HTR-8/SVneo (cell line): ENCODE measurements around the gene ABHD16B.
"Not testable (repeated sequence)": the region's sequence is repeated elsewhere in the genome, so short reads cannot be mapped to it uniquely, and the experiment has no call there.

Experiments
- DNase-seq: peaks from one replicate; pipeline ENCODE4 v3.0.0; 2011; ENCODE audit warnings: low spot score, mixed read lengths; ENCODE audit not compliant: insufficient read length
- FAIRE-seq: peaks from 2 replicates; lab custom pipeline; 2011; peaks lifted over from hg19 to GRCh38; lab: Jason Lieb, UNC

The ABHD16B gene

GRCh38 chr20:63833776-63834490 lies 27.4 kb upstream of the ABHD16B start:
- DNase-seq (no peak), FAIRE-seq (peak; percentile 59)

GRCh38 chr20:63834491-63834880 lies 26.8 kb upstream of the ABHD16B start:
- no peak for DNase-seq
- no peak for FAIRE-seq

DNA sequence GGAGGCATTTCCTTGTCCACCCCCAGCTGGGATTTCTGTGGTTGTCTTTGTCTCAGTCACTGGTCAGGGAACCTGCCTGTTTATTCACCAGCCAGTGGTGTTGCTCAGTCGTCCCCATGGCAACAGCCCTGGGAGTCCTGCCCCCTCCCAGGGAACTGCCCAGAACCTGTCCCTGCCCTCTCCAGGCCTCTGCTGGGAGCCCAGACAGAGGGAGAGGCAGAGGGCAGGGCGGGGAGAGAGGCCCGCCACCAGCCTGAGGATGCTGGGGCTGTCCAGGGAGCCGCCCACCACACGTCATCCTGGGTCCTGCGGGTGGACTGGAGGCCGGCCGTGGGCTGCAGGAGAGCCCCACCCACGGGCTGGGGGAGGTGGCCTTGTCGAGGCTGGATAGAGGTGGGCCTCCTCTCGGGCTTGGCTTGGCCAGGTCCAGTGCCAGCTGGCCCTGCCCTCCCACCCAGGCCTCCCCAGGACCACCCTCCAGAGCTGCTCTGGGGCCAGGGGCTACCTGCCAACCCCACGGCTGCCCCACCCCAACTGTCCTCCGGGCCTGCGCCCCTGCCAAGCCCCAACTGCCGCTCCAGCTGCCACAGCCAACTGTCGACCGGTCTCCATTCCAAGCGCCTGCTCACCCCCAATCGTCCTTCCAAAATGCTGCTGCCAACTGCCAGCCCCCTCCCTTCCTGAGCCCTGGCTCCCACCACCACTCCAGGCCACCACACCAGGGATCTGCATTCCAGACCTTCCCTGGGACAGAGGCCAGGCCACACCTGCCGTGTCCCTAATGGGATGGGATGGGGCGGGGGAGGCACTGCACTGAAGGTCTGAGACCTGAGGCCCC lies 26.1 kb upstream of the ABHD16B start:
- DNase-seq (peak; percentile 100), FAIRE-seq (peak; percentile 99)

GRCh38 chr20:63836458-63837344 lies 24.6 kb upstream of the ABHD16B start:
- FAIRE-seq (no peak), DNase-seq (no peak)

DNA sequence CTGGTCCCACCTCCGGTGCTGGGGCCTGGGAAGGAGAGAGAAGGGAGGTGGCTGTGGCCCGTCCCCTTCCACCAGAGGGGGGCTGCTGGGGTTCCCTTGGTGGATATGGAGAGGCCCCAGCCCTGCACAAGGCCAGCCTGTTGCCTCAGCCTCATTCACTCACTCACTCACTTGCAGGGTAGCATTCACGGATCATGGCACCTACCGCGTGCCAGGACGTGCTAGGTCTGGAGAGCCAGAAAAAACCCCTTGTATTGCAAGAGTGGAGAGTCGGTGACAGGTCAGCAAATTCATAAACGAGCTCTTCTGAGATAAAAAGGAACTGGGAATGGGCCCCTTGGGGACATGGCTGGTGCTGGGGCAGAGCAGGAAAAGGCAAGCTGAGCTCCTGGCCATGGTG lies 23.8 kb upstream of the ABHD16B start:
- FAIRE-seq (no peak), DNase-seq (no peak)

DNA sequence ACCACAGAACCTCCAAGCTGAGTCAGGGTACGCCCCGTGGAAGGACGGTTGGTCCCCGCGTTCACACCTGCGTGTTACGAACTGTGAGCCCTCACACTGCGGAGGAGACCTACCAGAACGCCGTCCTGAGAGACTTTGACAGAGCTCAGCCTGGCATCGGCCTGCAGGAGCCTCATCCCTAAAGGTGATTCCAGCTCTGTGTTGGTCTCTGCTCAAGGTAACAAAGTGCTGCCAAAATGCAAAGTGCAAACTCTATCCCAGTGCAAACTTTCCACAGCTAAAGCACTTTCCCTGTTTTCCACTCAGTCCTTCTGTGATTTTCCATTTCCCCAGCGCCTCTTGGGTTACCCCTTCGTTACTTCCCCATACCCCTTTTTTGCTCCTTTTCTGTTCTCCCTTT lies 21.7 kb upstream of the ABHD16B start:
- DNase-seq (no peak), FAIRE-seq (no peak)

GRCh38 chr20:63840405-63840828 lies 20.9 kb upstream of the ABHD16B start:
- DNase-seq (no peak), FAIRE-seq (peak; percentile 90)

DNA sequence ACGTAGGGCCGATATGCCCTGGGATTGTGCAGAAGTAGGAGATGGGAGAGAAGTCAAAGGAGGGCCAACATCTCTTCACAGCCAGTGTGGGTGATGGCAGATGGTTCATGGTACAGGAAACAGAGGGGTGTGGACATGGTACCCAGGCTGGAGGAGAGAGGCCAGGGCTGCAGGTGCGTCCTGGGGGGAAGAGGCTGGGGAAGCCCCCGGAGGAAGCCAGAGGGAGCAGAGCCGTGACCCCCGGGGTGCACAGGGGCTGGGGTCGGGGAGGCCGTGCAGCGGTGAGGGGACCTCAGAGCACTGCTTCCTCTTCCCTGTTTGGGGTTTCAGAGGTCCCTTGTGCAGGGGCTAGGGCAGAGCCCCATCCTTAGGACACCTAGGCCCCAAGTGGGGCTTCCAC lies 19.0 kb upstream of the ABHD16B start:
- FAIRE-seq (no peak), DNase-seq (no peak)

- DNase-seq (no peak), FAIRE-seq (no peak)
Measured at GRCh38 chr20:63843222-63843621, 18.1 kb upstream of the ABHD16B start.

DNA sequence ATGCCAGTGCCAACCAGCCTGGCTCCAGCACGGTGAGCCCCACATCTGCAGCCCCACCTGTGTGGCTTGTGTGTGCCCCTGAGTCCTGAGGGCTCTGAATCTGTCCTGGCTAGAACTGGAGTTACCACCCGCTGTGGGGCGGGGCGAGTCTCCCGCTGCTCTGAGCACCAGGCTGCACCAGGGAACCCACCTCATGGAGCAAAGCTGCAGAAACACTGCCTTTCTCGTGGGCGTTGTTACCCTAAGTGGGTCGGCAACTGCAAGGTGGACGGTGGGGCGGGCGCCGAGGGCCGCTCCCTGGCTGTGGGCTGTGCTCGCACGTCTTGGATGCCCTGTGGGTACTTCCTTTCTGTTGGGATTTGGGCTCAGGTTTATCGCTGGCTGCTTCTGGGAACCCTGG lies 17.5 kb upstream of the ABHD16B start:
- DNase-seq (no peak), FAIRE-seq (no peak)

DNA sequence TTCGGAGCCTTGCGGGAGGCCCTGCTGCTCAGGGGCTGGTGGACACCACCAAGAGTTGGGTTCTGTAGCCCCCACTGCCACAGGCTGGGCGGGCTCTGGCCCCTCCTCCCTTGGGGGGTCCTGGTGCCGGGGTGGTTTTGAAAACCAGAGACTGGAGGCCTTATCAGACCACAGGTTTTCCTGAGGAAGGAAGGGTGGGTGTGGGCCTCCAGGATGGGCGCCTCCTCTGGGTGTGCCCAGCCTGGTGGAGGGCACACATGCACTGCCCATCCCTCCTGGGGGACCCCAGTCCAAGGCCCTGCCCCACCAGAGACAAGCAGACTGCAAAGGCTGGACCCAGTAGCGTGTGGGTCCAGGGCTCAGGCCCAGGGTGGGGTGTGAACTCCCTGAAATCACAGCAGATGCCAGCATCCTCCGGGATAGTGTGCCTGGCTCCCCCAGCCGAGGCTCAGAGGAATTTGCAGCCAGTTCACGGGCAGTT lies 16.7 kb upstream of the ABHD16B start:
- DNase-seq (no peak), FAIRE-seq (no peak)

DNA sequence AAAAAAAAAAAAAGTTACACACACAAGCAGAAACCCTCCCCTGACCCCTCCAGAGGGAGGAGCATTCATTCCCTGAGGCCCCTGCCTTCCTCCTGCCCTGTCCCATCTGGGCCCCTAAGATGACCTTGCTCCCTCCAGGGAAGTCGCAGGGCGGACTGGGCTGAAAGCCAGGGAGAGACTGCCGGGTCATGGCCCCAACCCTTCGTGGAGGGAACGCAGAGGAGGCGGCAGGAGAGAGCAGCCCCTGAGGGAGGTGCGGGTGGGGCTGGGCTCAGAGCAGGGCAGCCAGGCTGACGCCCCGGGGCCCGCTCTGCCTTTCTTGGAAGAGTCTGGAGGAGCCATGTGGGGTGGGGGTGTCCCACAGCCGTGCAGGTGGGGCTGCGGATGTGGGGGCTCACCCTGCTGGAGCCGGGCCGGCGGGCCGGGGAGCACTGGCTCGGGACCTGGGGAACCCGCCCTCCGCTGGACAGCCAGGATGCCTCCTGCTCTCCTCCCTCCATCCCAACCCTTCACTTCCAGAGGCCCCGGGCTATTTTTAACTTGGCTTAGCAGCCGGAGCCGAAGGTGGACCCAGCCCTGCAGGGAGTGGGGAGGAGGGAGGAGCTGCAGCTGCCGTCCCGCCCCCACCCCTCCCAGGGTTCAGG lies 15.0 kb upstream of the ABHD16B start:
- DNase-seq (peak; percentile 90), FAIRE-seq (peak; percentile 64)

DNA sequence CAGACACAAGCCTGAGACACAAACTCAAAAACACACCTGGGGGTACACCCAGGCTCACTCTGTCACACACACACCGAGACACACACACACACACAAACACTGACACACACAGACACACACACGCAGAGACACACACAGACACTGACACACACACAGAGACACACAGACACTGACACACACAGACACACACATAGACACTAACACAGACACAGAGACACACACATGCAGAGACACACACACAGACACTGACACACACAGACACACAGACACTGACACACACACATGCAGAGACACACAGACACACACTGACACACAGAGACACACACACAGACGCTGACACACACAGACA lies 14.4 kb upstream of the ABHD16B start:
- DNase-seq: no peak
- peak; percentile 100 for FAIRE-seq

DNA sequence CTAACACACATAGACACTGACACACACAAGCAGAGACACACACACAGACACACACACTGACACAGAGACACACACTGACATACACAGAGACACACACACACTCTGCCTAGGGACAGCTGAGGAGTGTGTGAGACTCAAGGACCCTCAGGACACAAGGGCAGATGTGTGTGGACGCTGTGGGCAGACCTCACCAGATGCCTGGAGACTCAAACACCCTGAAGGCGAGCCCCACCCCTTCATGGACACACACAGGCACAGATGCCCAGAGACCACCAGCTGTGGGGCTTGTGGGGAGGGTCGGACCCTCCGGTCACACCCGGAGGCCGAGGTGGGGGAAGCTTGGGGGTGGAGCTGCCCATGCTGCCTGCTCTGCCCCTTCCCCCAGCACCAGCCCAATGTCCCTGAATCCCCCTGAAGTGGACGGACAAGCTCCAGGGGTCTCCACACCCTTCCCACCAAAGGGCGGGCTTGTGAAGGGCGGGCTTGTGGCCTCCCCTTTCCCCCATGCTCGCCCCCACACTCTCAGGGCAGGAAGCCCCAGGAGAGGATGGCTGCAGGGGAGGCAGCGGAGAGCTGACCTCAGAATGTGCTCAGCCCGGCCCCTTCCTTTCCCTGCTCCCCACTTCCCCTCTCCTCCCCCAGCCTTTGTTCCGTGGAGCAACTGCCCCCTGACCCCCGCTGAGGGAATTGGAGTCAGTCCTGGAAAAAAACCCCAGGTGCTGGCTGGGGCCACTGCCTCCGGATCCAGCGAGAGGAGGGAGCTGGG lies 13.9 kb upstream of the ABHD16B start:
- FAIRE-seq: peak; percentile 72
- no peak for DNase-seq

DNA sequence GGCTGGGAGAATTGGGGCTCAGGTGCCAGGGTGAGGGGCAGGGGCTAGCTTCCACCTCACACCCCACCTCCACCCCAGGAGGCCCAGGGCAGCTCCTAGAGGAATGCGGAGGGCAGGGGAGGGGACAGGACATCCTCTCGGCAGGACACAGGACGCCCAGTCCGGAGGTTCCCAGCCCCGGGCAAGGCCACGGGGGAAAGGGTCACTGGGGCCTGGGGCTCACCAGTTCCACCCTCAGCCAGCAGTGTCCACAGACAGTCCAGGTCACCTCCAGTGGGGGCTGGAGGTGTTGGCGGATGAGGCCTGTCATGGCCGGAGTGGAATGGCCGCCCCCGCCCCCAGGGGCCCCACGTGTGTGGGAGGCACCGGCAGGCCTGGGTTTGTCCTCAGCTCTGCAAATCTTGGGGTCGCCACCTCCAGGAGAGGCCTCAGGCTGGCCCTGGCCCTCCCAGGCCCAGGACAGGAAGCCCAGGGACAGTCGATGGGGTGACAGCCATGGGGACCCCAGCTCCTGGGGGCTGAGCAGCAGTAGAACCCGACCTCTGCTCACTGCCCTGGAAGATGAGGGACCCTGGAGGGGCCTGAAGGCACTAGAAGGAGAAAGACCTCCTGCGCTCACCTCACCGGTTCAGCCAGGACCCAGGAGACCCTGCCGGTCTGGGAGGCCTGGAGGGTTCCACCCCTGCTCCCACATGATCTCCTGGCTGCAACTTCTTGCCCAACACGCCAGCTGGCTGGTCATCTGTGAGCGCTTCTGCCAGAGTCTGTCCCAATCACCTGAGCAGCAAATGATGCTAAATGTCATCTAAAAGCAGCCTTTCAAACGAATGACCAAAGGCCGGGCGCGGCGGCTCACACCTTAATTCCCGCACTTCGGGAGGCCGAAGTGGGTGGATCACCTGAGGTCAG lies 13.0 kb upstream of the ABHD16B start:
- FAIRE-seq: no peak

GRCh38 chr20:63850689-63851547 lies 10.4 kb upstream of the ABHD16B start:
- no peak for DNase-seq
- no peak for FAIRE-seq

More for the DNA sequence above, 13.0 kb upstream of the ABHD16B start:
- DNase-seq: no peak

GRCh38 chr20:63851548-63851943 lies 9.8 kb upstream of the ABHD16B start:
- DNase-seq, FAIRE-seq: not testable (repeated sequence)
